Subcutaneous adipose tissue (tissue), 4 donors: ENCODE measurements around the gene BACH1. TPM values are rescaled to one million over a fixed set of nuclear protein-coding genes. Genes with fewer than 3 reads are reported as not detected.

Experiments used
- CTCF ChIP-seq: fragments of 450-650 bp; IDR thresholded peaks from one replicate; pipeline ENCODE4 v1.5.1; 2016; ENCODE audit warnings: low read depth, mild to moderate bottlenecking, control low read depth, antibody characterized with exemption, moderate library complexity
- total RNA-seq, 4 donors: library from RNA; depleted of rRNA; stranded (reverse); fragments of >200 nt; gene quantifications; one replicate each; pipeline ENCODE4 v1.1.0, GENCODE V29; 2016

The BACH1 gene
- total RNA-seq, 4 donors from 2014 or later, result 30.9 to 60.3 (median 45.5) TPM

- TF ChIP-seq CTCF, result no peak
Measured at GRCh38 chr21:29303288-29303687, 4.6 kb downstream of the BACH1 start.

- TF ChIP-seq CTCF, result no peak
Measured at GRCh38 chr21:29304597-29304996, 5.9 kb downstream of the BACH1 start.

GRCh38 chr21:29305068-29305467 lies 6.3 kb downstream of the BACH1 start:
- TF ChIP-seq CTCF, result no peak

- TF ChIP-seq CTCF, result no peak
Measured at GRCh38 chr21:29305561-29305960, 6.8 kb downstream of the BACH1 start.

GRCh38 chr21:29306920-29307319 lies 8.2 kb downstream of the BACH1 start:
- no peak for TF ChIP-seq CTCF

- TF ChIP-seq CTCF, result no peak
Measured at GRCh38 chr21:29307718-29308455, 9.2 kb downstream of the BACH1 start.

GRCh38 chr21:29308456-29308783 lies 9.7 kb downstream of the BACH1 start:
- no peak for TF ChIP-seq CTCF
